GM19395 (cell line): ENCODE measurements around the gene WDR27.
"Not testable (repeated sequence)": the region's sequence is repeated elsewhere in the genome, so short reads cannot be mapped to it uniquely, and the experiment has no call there.

Experiments
- ATAC-seq: cut with Tn5 transposase; IDR thresholded peaks from one replicate; pipeline ENCODE4 v1.9.1; 2021; ENCODE audit warnings: mild to moderate bottlenecking, moderate library complexity; ENCODE audit not compliant: unreplicated experiment

The WDR27 gene

DNA sequence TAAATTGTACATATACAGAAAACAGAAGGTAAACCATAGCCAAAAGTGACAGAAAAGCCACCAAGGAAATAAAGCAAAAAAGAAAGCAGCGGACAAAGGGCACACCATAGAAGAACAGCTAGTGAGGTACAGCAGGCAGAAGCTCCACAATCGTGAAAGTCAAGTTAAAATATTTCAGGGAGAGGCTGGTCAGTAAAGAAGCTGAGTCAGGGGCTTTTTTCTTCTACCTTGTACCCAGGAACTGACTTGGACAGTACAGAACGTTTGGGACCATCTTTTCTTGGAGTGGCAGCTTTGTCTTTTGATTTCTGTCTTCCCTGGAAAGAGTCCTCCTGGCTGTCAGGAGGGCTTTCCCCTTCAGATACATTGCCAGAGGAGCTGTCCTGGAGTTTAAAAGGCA, 8.2 kb upstream of the WDR27 start:
- no peak for ATAC-seq

DNA sequence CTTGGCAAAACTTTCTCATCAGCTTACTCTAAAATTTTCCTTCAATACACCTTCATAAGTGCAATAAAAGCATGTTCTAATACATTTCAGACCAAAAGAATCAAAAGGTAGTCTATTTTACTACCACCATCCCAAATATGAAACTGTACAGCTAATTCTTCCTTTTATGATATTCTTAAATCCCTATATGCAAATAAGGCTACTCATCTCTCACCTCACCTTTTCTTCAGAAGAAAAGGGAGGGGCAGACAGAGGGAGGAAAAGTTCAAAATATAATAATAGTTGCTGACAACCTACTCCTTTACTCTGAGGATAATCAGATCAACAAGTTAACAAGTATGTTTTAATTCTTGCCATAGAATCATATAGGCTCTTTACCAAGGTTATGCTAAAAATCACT, 7.5 kb upstream of the WDR27 start:
- ATAC-seq, result no peak

DNA sequence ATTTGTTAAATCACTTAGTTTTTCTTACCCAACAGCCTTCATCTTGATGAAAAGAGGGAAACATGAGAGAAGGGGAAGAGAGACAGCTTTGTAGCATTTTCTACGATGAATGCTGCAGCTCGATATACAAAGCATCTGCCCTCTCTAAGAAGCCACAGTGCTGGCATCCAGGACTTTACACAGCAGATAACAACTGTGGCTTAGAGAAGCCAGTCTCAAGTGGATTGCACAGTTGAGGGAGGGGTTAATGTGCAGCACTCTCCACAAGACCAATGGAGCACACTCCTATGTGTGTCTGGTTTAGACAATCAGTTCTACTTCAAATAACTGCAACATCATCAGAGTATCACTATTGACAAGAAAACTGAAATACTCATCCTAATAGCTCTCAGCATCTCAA, 5.9 kb upstream of the WDR27 start:
- no peak for ATAC-seq

DNA sequence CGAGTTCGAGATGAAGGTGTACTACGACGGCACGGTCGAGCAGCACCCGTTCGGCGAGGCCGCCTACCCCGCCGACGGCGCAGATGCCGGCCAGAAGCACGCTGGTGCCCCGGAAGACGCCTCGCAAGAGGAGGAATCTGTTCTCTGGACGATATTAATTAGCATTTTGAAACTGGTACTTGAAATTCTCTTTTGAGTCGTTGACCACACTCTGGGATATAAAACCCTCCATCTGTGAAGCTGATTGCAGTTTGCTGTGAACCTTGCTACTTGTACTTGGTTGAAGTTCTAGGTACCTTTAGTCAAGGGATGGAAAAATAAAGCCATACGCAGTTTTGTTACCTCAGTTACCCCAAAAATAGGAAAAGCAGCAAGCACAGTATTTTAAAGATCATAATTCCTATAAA, 1.0 kb upstream of the WDR27 start:
- peak; percentile 14 for ATAC-seq

DNA sequence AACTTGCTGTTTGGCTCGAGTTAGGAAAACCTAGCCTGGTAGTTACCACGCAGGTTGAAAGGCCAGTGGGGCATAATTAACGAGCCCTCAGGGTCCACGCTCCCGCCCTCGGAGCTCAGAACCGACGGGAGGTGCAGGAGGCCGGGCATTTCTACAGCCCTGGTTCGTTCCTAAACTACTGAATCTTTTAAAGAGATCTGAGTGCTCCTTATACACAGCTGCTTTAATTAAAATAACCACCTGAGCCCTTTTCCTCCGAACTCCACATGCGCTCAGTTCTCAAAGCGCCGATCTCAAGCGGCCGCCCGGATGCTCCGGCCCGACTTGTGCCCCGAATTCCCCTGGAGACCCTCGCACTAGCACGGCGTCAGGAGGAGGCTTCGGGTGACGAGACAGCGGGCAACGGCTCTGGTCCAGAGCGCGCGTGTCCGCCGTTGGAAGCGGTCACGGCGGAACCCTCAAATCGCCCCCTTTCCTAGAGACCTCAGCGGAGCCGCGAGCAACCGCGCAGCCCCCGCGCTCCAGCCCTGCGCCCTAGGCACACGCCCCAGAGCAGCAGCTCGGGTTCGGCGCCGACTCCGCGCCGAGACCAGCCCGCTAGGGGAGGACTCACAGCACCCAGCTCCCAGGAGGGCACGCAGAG, 397 bp downstream of the WDR27 start:
- ATAC-seq, result peak; percentile 22

DNA sequence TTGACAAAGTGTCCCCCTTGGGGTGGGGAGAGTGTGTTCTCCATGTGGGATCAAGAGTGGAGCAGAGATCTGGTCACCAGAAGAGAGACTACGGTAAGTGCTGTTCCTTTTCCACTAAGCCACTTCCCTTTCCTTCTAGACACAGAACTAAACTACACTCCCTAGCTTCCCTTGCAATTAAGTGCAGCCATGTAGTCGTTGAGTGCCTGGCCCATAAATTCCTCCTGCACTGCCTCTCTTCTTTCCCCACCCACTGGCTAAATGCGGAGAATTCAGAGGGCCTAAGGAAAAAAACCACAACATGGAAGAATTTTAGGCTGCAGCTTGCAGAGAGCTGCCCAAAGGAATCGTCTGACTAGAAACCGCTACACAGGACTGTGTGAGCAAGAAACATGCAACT, 1.5 kb downstream of the WDR27 start:
- ATAC-seq, result no peak

DNA sequence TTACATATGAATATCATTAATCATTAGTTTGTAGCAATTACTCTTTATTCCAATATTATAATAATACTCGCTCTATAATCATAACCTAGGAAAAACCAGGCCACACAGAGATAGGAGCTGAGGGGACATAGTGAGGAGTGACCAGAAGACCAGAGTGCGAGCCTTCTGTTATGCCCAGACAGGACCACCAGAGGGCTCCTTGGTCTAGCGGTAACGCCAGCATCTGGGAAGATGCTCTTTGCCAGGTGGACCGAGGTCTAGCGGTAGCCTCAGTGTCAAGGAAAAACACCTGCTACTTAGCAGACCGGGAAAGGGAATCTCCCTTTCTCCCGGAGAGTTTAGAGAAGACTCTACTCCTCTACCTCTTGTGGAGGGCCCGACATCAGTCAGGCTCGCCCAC, 4.7 kb downstream of the WDR27 start:
- ATAC-seq, result not testable (repeated sequence)

- no peak for ATAC-seq
Observed at GRCh38 chr6:169695131-169695530, 6.7 kb downstream of the WDR27 start.

- ATAC-seq, result no peak
Observed at GRCh38 chr6:169692516-169692915, 9.3 kb downstream of the WDR27 start.

DNA sequence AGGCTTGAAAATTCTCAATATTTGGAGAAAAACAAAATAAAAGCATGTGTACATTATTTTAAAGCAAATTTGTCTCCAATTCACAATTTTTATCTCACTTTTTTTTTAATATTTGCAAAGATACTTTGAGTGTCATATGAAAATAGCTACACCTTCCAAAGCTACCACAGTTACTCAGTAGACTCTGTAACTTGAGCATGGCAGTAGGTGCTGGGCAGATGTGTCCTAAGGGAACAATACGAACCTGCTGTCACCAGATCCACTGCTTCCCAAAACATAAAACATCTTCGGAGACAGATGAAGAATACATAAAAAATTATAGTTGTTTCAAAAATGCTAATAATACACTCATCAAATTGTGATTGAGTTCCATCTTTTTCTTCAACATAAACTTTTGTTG, 10.6 kb downstream of the WDR27 start:
- ATAC-seq, result no peak

- ATAC-seq, result no peak
Observed at GRCh38 chr6:169689287-169689686, 12.5 kb downstream of the WDR27 start.

GRCh38 chr6:169685860-169686259, 16.0 kb downstream of the WDR27 start:
- no peak for ATAC-seq

DNA sequence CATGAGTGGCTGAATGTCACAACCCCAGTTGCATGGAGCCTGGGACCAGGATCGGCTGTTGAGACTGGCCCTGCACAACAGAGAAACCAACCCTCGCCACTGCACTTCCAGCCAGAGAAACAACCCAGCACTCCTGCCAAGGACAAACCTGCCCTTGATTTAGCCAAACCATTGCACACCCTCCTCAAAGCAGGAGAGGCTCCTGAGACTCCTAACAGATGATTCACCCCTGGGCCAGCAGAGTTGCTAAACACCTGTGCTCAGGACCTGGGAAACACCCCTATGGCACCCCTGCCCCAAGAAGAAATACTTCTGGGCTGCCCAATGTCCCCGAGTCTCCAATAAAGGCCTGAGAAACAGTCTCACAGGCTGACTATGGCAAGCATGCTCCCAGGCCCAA, 17.8 kb downstream of the WDR27 start:
- ATAC-seq, result no peak

- no peak for ATAC-seq
Observed at GRCh38 chr6:169678342-169678741, 23.5 kb downstream of the WDR27 start.

GRCh38 chr6:169677096-169677495, 24.7 kb downstream of the WDR27 start:
- ATAC-seq, result no peak

DNA sequence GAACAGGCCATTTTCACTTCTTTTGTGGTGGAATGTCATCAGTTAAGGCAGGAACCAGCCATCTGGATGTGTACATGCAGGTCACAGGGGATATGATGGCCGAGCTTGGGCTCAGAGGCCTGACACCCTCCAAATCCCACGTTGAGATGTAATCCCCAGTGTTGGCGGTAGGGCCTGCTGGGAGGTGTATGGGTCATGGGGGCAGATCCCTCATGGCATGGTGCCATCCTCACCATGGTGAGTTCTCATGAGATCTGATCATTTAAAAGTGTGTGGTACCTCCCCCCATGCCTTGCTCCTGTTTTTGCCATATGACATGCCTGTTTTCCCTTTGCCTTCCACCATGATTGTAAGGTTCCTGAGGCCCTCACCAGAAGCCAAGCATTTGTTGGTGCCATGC, 26.8 kb downstream of the WDR27 start:
- ATAC-seq, result no peak

- no peak for ATAC-seq
Observed at GRCh38 chr6:169671563-169671962, 30.3 kb downstream of the WDR27 start.

DNA sequence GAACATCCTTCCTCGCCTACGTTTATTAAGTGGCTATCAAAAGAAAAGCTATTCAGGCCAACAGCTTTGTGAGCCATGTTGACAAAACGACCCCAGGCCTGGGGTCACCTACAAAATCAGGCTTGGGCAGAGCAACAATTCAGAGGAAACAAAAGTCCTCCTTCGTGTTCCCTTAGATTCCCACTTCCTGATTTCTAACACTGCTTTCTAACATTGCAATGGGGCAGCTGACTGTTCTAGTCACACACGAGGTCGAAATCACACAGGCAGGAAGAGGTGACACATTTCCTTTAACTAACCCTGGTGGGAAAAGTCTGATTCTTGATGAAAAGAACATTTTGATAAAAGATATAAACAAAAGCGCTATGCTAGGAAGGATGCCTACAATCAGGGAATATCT, 31.9 kb downstream of the WDR27 start:
- ATAC-seq, result no peak

- ATAC-seq, result no peak
Observed at GRCh38 chr6:169669147-169669546, 32.7 kb downstream of the WDR27 start.

GRCh38 chr6:169668203-169668847, 33.5 kb downstream of the WDR27 start:
- no peak for ATAC-seq

- ATAC-seq, result no peak
Observed at GRCh38 chr6:169667716-169668115, 34.1 kb downstream of the WDR27 start.

GRCh38 chr6:169666441-169666840, 35.4 kb downstream of the WDR27 start:
- no peak for ATAC-seq

DNA sequence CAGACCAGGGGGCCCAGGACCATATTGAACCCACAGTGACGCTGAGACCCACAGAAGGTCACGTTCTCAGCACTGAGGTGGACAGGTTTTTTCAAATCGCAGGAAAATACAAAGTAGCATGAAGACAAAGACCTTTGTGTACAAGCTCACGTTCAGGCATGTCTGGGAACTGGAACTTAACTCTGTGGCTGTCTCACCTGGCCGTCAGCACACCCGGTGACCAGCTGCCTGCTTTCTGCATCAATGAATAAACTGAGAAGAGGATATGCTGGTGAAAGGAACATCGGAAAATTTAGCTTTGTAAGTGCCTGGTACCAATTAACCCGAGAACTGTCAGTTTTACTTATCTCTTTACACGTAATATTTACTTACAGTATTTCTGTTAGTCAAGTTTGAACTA, 36.5 kb downstream of the WDR27 start:
- no peak for ATAC-seq
